K562 (cell line): ENCODE data around the gene RETREG1. TPM values are rescaled to one million over a fixed set of nuclear protein-coding genes. Genes with fewer than 3 reads are reported as not detected.

Experiments used
- ATAC-seq: fragments of 200-7000 bp; cut with Tn5 transposase; 3 replicates; pipeline ENCODE4 v1.9.1; 2020; ENCODE audit warnings: moderate library complexity
- BruUV-seq: library from RNA; stranded (reverse); fragments of 400-500 nt; replicated peaks from 2 replicates; lab custom pipeline; 2021; lab: Mats Ljungman, UMichigan
- CTCF ChIA-PET: fragments of 300-600 bp; formaldehyde crosslinking; extraction: SDS; loops from one replicate; lab custom pipeline; 2021; ENCODE audit warnings: low intra/inter-chr PET ratio; lab: Yijun Ruan, JAX
- POLR2A ChIA-PET: fragments of 300-600, 350-650 bp; sonication (Branson Sonifier 250); formaldehyde crosslinking; extraction: SDS; loops from one replicate; lab custom pipeline; 2021; ENCODE audit warnings: antibody characterized with exemption, inconsistent platforms; lab: Yijun Ruan, JAX
- DNase-seq, 4 experiments: peaks; one replicate each; pipeline versions ENCODE4 v3.0.0 to v3.0.0-alpha.2; 2011 to 2018; ENCODE audit warnings: low spot score in 3 of 4, mixed read lengths in 3 of 4; ENCODE audit errors: extremely low read depth in 1 of 4
- FAIRE-seq: peaks from 2 replicates; lab custom pipeline; 2011; peaks lifted over from hg19 to GRCh38; lab: Jason Lieb, UNC
- H2AFZ ChIP-seq: 2 replicates; pipeline ENCODE4 v1.6.0; 2011; ENCODE audit warnings: low read depth, low read length, control low read depth, inconsistent platforms
- H3K27ac ChIP-seq: fragments of 200-600 bp; 3 replicates; pipeline ENCODE4 v1.8.0; 2011; ENCODE audit warnings: low read depth, mild to moderate bottlenecking, control low read depth, inconsistent platforms, low read length, moderate library complexity, mixed read lengths; ENCODE audit errors: extremely low read depth
- H3K27me3 ChIP-seq, 2 experiments: fragments of 300-600 bp in 1 of 2; 2 replicates in 1 of 2; 3 replicates in 1 of 2; pipeline versions ENCODE4 v1.6.0 to v1.8.0; 2011; ENCODE audit warnings: inconsistent platforms in 2 of 2, low read length in 2 of 2, mild to moderate bottlenecking in 1 of 2, mixed read lengths in 1 of 2, moderate library complexity in 1 of 2; ENCODE audit not compliant: control insufficient read depth in 2 of 2, insufficient read depth in 2 of 2
- H3K36me3 ChIP-seq: fragments of 300-600 bp; 3 replicates; pipeline ENCODE4 v1.8.0; 2011; ENCODE audit warnings: mild to moderate bottlenecking, low read length, inconsistent platforms; ENCODE audit not compliant: control insufficient read depth, insufficient read depth
- H3K4me1 ChIP-seq, 2 experiments: fragments of 200-600 bp in 1 of 2; replicated peaks in 1 of 2; 2 replicates in 1 of 2; 3 replicates in 1 of 2; pipeline versions ENCODE4 v1.5.1 to v1.8.0; 2011; ENCODE audit warnings: inconsistent platforms in 2 of 2, low read length in 2 of 2, mild to moderate bottlenecking in 1 of 2, mixed read lengths in 1 of 2, moderate library complexity in 1 of 2; ENCODE audit not compliant: control insufficient read depth in 2 of 2, insufficient read depth in 2 of 2
- H3K4me2 ChIP-seq: 2 replicates; pipeline ENCODE4 v1.6.1; 2011; ENCODE audit warnings: low read length, control low read depth, inconsistent platforms, mixed read lengths; ENCODE audit not compliant: insufficient read depth
- H3K4me3 ChIP-seq: fragments of 200-600 bp; sonication (generic), shearing (Covaris generic); 2 replicates; pipeline ENCODE4 v1.5.1; 2016; ENCODE audit warnings: control low read depth, inconsistent platforms
- H3K79me2 ChIP-seq: fragments of 200-600 bp; 3 replicates; pipeline ENCODE4 v1.8.0; 2011; ENCODE audit warnings: low read length, inconsistent platforms; ENCODE audit not compliant: control insufficient read depth, insufficient read depth
- H3K9ac ChIP-seq, 2 experiments: 2 replicates each; pipeline versions ENCODE4 v1.6.0 to v1.6.1; 2011; ENCODE audit warnings: low read depth in 2 of 2, low read length in 2 of 2, control low read depth in 1 of 2, inconsistent platforms in 1 of 2, mild to moderate bottlenecking in 1 of 2, mixed read lengths in 1 of 2; ENCODE audit not compliant: insufficient read depth in 1 of 2
- H3K9me1 ChIP-seq: one replicate; pipeline ENCODE4 v1.6.0; 2011; ENCODE audit warnings: inconsistent platforms, mild to moderate bottlenecking, low read length, moderate library complexity; ENCODE audit not compliant: control insufficient read depth, insufficient read depth
- H3K9me3 ChIP-seq: replicated peaks from 2 replicates; pipeline ENCODE4 v1.5.1; 2011; ENCODE audit warnings: low read depth, low read length, inconsistent platforms; ENCODE audit not compliant: control insufficient read depth, insufficient read depth
- H4K20me1 ChIP-seq: replicated peaks from 2 replicates; pipeline ENCODE4 v1.6.1; 2011; ENCODE audit warnings: low read length, inconsistent platforms, mixed read lengths; ENCODE audit not compliant: control insufficient read depth, insufficient read depth
- BRD4 ChIP-seq: fragments of 200-600 bp; sonication (generic); IDR thresholded peaks from 2 replicates; pipeline ENCODE4 v1.6.1; 2017; ENCODE audit warnings: inconsistent platforms
- E2F3 ChIP-seq: fragments of 250-450 bp; sonication (Bioruptor Pico); IDR thresholded peaks from 2 replicates; pipeline ENCODE4 v1.4.0; 2020; ENCODE audit warnings: mild to moderate bottlenecking
- FIP1L1 ChIP-seq: fragments of 200-400 bp; formaldehyde crosslinking; IDR thresholded peaks from 2 replicates; pipeline ENCODE4 v1.6.1; 2018; ENCODE audit warnings: mild to moderate bottlenecking, low read depth, low read length; ENCODE audit not compliant: poor library complexity, severe bottlenecking
- LEF1 ChIP-seq: fragments of 450-650 bp; IDR thresholded peaks from 2 replicates; pipeline ENCODE4 v1.6.1; 2016; ENCODE audit warnings: mild to moderate bottlenecking
- MIER1 ChIP-seq: fragments of 450-650 bp; IDR thresholded peaks from 2 replicates; pipeline ENCODE4 v1.6.1; 2016; ENCODE audit warnings: antibody characterized with exemption, mild to moderate bottlenecking, low read depth
- NFATC3 ChIP-seq: fragments of 450-650 bp; IDR thresholded peaks from 2 replicates; pipeline ENCODE4 v1.6.1; 2017; ENCODE audit warnings: mild to moderate bottlenecking
- NFRKB ChIP-seq: fragments of 450-650 bp; IDR thresholded peaks from 2 replicates; pipeline ENCODE4 v1.6.1; 2016; ENCODE audit warnings: low read depth
- POLR2AphosphoS5 ChIP-seq: IDR thresholded peaks from 2 replicates; pipeline ENCODE4 v1.6.1; 2011; ENCODE audit warnings: mild to moderate bottlenecking, low read depth, low read length, moderate library complexity; ENCODE audit not compliant: control insufficient read depth, insufficient read depth
- POLR2B ChIP-seq: fragments of 450-650 bp; IDR thresholded peaks from 2 replicates; pipeline ENCODE4 v1.6.1; 2018; ENCODE audit warnings: low read depth; ENCODE audit not compliant: partially characterized antibody
- SMAD4 ChIP-seq: fragments of 250-450 bp; sonication (Bioruptor Pico); conservative IDR thresholded peaks from 2 replicates; pipeline ENCODE4 v1.8.0; 2021; ENCODE audit warnings: inconsistent platforms, mild to moderate bottlenecking, moderate library complexity
- ZHX1 ChIP-seq: fragments of 150-350 bp; conservative IDR thresholded peaks from 2 replicates; pipeline ENCODE4 v1.6.1; 2014; ENCODE audit warnings: low read length
- WGBS: fragments of 100-300 bp; shearing (Covaris generic); methylation state at CpG from one replicate; pipeline ENCODE4 v1.1.6; 2016; ENCODE audit warnings: low coverage, mixed read lengths; ENCODE audit not compliant: insufficient coverage; ENCODE audit errors: missing lambda C conversion rate; 5-methylcytosine and 5-hydroxymethylcytosine counted together
- in situ Hi-C: fragments of 300-500 bp; cut with MboI; formaldehyde crosslinking; loops from 4 replicates; pipeline ENCODE4 v1.15.0; 2018; ENCODE audit warnings: inconsistent platforms, mixed read lengths
- intact Hi-C: fragments of 100-400 bp; cut with micrococcal nuclease; formaldehyde crosslinking; loops from 2 replicates; pipeline ENCODE4 v1.14.2; 2022
- polyA plus RNA-seq, 8 experiments: library from polyadenylated mRNA; depleted of rRNA in 4 of 8; stranded (reverse) in 5 of 8; unstranded in 3 of 8; fragments of >200 nt; fragmentation: Nextera tagmentation in 2 of 8; fragmentation: Illumina TruSeq in 1 of 8; extraction: Ambion mirVana in 2 of 8; extraction: Trizol in 1 of 8; gene quantifications; 2 replicates each; pipeline versions ENCODE4 v1.2.1 to v1.2.3, GENCODE V29; 2011 to 2014; ENCODE audit warnings: inconsistent platforms in 1 of 8, missing spikeins in 1 of 8
- total RNA-seq, 7 experiments: library from RNA; depleted of rRNA in 6 of 7; stranded (reverse); fragments of >200 nt in 6 of 7; fragmentation: Illumina TruSeq in 2 of 7; extraction: Trizol in 2 of 7; gene quantifications; 2 replicates each; pipeline versions ENCODE4 v1.2.1 to v1.2.3, GENCODE V29; 2011 to 2021; ENCODE audit warnings: low replicate concordance in 1 of 7
- TF ChIP-seq, protein P1 (sequence below): sonication (generic); formaldehyde crosslinking; IDR thresholded peaks from 2 replicates; pipeline ENCODE4 v1.8.0; 2022; ENCODE audit warnings: mild to moderate bottlenecking, missing genetic modification reagents
- TF ChIP-seq, protein P2 (sequence below): sonication (generic); formaldehyde crosslinking; IDR thresholded peaks from 2 replicates; pipeline ENCODE4 v1.9.0; 2022; ENCODE audit warnings: mild to moderate bottlenecking, missing genetic modification reagents

The RETREG1 gene
- total and polyA plus RNA-seq, 9 of the 15 experiments (the other 6 are each of a cell fraction or from before 2014, with no cell fraction given) = 0.01 to 0.20 (median 0.08) TPM; not detected in 5

DNA sequence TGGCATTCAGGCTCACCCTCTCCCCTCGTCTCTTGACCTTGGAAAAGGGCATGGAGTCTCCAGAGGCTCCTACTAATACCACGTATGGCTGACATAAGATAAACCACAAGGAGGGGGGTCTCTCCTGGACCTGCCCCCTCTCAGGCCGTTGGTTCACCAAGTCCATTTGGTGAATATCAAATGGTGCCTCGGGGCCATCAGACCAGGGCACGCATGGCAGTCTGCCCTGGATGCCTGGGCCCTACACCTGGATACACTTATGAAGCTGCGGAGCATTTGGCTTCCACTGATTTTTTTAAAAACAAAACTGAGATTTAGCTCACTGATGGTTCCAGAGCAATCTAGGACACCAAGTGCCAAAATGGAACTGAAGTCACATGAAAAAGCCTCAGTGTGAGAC is 110.9 kb downstream of the RETREG1 start:
- BruUV-seq = no TSS peak
- Histone ChIP-seq H2AFZ (no peak overlapping the region), H3K36me3 (no peaks in the 10 kb centered on the region), H3K4me2 (no peak overlapping the region), H3K79me2 (no peaks in the 10 kb centered on the region), H3K27me3 (peaks cover 17 to 19% of the 10 kb centered on the region in 2 experiments; a peak in 4 of 5 replicates), H3K9me3 (no peaks in the 10 kb centered on the region)
- in situ Hi-C loops = no loop called here
- no peak for FAIRE-seq
- intact Hi-C loops = no loop called here
- TF ChIP-seq NFRKB (no peak), SMAD4 (CRISPR knock-in tag) (no peak), LEF1 (no peak), BRD4 (no peak), E2F3 (CRISPR knock-in tag) (no peak), POLR2B (no peak), MIER1 (no peak), POLR2AphosphoS5 (no peak), NFATC3 (no peak), FIP1L1 (no peak), ZHX1 (no peak)
- TF ChIP-seq, protein P1, sequence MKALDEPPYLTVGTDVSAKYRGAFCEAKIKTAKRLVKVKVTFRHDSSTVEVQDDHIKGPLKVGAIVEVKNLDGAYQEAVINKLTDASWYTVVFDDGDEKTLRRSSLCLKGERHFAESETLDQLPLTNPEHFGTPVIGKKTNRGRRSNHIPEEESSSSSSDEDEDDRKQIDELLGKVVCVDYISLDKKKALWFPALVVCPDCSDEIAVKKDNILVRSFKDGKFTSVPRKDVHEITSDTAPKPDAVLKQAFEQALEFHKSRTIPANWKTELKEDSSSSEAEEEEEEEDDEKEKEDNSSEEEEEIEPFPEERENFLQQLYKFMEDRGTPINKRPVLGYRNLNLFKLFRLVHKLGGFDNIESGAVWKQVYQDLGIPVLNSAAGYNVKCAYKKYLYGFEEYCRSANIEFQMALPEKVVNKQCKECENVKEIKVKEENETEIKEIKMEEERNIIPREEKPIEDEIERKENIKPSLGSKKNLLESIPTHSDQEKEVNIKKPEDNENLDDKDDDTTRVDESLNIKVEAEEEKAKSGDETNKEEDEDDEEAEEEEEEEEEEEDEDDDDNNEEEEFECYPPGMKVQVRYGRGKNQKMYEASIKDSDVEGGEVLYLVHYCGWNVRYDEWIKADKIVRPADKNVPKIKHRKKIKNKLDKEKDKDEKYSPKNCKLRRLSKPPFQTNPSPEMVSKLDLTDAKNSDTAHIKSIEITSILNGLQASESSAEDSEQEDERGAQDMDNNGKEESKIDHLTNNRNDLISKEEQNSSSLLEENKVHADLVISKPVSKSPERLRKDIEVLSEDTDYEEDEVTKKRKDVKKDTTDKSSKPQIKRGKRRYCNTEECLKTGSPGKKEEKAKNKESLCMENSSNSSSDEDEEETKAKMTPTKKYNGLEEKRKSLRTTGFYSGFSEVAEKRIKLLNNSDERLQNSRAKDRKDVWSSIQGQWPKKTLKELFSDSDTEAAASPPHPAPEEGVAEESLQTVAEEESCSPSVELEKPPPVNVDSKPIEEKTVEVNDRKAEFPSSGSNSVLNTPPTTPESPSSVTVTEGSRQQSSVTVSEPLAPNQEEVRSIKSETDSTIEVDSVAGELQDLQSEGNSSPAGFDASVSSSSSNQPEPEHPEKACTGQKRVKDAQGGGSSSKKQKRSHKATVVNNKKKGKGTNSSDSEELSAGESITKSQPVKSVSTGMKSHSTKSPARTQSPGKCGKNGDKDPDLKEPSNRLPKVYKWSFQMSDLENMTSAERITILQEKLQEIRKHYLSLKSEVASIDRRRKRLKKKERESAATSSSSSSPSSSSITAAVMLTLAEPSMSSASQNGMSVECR (CRISPR knock-in tag) = no peak
- TF ChIP-seq, protein P2, sequence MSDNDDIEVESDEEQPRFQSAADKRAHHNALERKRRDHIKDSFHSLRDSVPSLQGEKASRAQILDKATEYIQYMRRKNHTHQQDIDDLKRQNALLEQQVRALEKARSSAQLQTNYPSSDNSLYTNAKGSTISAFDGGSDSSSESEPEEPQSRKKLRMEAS = no peak
- TF ChIP-seq, all 486 proteins: peak for 0
- no peak for DNase-seq
- 2% methylated on average over 6 of the region's 6 CpGs for WGBS
- Histone ChIP-seq H3K9me1 (no peaks in the 10 kb centered on the region), H3K27ac (no peak overlapping the region), H3K4me3 (no peak overlapping the region), H4K20me1 (no peaks in the 10 kb centered on the region), H3K9ac (no peak overlapping the region), H3K4me1 (no peaks in the 10 kb centered on the region)
- POLR2A ChIA-PET = interaction anchor here (1.2 kb wide), 1 partner anchor 8 kb away, joined by 3 read pairs; no protein-coding TSS in a partner anchor
- ATAC-seq = no peak
- CTCF ChIA-PET = no interaction called here
